Activated CD4-positive, CD25-positive, alpha-beta regulatory T cell treated with anti-CD3 and anti-CD28 coated beads, Interleukin-2, amount 50 U/mL, for 16 hours (primary cell): ENCODE results near the gene TJP1.
"Not testable (repeated sequence)": the region's sequence is repeated elsewhere in the genome, so short reads cannot be mapped to it uniquely, and the experiment has no call there.

Source experiments
- DNase-seq: peaks from one replicate; pipeline ENCODE4 v3.0.0-alpha.2; 2020; ENCODE audit warnings: low read depth, low spot score

The TJP1 gene

DNA sequence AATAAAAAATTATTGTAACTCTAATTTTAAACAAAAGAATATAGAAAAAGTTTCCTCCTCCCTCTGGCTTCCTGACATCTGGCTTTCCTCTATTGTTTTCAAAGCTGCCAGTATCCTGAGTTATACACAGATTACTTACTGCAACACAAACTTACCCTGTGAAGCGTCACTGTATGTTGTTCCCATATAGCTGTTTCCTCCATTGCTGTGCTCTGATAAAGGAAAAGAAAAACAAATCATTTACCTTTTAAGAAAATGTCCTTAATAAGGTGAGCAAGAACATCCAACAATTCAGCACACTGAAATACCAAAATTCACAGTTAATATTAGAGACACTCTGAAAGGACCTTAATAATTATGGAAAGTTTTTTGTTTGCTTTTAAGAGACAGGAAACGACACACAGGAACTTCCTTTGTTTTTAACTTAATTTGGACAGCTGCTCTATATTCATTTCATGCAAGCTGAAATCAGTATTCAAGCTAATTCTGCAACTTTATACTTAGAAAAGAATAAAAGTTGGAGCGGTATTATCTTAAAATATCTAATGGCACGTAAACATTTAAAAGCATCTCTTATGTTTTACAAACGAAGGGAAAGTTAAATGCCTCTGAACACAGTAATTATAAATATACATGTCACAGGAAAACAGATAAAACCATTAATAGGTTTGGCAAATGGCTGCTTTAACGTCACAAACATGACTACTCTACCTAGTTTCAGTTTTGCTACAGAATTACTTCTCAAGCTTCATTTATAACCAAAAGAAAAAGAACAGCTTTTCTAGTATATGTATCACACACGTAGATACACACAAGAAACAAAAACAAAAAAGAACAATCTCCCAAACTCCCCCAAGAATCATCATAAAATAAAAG is 21.5 kb downstream of the TJP1 start:
- no peak for DNase-seq

DNA sequence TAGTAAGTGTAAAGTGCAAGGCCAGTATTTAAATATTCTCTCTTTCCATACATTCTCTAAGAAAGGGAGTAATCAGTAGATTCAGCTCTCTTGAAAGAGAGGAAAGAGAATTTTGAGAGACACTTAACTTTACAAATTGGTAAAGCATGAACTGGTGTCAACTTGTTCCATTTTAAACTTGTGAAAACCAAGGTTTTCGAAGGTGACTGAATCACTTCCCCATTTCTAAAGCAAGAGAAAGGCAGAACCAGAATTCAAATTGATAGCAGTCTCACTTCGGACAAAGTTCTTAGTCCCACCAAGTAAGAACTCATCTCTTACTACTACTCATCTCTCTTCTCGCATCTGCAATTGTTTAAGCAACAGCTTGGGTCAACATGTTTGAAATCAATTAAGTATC is 22.4 kb downstream of the TJP1 start:
- DNase-seq: no peak

DNA sequence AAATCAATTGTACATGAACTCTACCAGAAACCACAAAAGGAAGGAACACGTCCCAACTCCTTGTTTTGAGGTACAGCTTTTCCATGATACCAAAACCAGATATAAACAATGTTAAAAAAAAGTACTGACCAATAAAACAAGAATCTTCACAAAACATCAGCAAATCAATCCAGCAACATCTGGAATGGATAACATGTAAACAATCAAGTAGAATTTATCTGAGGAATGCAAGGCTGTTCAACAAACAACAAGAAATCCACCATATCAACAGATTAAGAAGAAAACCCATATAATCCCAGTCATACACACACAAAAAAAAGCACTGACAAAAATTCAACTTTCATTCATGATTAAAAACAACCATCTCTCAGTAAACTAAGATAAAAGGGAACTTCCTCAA is 26.7 kb downstream of the TJP1 start:
- no peak for DNase-seq

DNA sequence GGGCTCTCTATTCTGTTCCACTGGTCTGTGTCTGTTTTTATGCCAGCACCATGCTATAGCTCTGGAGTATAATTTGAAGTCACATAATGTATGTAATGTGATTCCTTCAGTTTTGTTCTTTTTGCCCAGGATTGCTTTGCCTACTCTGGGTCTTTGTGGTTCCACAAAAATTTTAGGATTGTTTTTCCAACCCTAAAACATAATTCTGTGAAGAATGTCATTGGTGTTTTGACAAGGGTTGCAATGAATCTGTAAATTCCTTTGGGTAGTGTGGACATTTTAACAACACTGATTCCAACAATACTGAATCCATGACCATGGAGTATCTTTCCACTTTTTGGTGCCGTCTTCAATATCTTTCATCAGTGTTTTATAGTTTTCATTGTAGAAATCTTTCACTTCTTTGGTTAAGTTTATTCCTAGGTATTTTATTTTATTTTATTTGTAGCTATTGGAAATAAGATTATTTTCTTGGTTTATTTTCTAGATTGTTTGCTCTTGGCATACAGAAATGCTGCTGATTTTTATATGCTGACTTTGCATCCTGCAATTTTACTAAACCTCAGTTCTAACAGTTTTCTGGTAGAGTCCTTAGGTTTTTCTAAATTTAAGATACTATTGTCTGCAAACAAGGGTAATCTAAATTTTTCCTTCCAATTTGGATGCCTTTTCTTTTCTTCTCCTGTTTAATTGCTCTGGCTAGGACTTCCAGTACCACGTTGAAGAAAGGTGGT is 29.7 kb downstream of the TJP1 start:
- no peak for DNase-seq

DNA sequence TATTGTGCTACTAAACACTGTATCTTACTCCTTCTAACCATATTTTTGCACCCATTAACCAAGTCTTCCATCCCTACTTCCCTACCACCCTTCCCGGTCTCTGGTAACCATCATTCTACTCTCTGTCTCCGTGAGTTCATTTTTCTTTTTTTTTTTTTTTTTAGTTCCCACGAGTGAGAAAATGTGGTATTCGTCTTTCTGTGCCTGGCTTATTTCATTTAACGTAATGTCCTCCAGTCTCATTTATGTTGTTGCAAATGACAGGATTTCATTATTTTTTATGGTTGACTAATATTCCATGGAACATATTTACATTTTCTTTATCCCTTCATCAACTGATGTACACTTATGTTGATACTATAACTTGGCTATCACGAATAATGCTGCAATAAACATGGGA is 31.7 kb downstream of the TJP1 start:
- DNase-seq: no peak

DNA sequence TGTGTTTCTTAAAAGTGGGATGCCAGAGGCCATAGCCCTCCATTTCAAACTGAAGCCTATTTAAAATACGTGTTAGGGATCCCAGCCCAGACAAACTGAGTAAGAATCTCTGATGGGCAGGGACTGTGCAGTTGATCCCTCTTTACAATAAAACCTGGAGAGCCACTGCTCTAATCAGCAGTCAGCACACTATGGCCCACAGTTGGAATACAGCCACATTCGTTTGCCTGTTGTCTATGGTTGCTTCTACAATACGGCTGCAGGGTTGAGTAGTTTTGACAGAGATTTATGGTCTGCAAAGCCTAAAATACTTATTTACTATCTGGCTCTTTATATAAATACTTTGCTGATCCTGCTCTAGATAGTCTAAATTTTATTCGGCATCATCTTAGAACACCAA is 32.4 kb downstream of the TJP1 start:
- no peak for DNase-seq

- DNase-seq: no peak
Observed at GRCh38 chr15:29788433-29789034, 33.7 kb downstream of the TJP1 start.

GRCh38 chr15:29787767-29788166 is 34.5 kb downstream of the TJP1 start:
- no peak for DNase-seq

DNA sequence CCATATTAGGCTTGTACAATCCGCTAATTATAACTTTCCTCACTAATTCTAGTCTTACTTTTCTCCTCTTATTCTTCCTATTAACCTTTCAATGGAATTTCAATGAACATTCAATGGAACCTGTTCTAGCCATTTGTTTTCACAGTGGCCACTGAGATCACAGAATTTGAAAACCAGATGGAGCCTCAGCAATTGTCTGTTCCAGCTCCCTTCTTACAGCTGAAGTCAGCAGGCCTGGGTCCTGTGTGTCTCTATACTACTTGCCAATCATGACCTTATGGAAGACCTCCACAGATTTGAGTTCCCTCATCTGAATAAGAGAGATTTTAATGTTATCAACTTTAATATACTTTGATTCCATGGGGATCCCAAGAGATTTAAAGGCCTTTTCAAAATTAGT is 36.6 kb downstream of the TJP1 start:
- no peak for DNase-seq

DNA sequence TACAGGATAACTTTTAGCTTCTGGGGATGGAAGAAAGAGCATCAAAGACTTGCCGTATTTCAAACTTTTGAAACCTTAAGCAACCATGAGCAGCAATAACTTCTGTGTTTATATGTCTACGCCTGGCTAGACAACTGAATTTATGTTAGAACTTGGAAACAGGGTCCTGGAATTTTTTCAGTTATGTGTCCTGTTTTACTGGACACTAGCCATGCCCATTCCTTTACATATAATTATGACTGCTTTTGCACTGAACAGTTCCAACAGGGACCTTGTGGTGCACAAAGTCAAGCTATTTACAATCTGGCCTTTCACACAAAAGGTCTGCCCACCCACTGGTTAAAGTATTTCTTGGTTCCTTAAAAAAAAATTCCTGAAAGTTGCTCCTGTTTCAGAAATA is 37.1 kb downstream of the TJP1 start:
- no peak for DNase-seq

GRCh38 chr15:29784413-29784812 is 37.9 kb downstream of the TJP1 start:
- no peak for DNase-seq

- not testable (repeated sequence) for DNase-seq
Observed at GRCh38 chr15:29782816-29783215, 39.5 kb downstream of the TJP1 start.

DNA sequence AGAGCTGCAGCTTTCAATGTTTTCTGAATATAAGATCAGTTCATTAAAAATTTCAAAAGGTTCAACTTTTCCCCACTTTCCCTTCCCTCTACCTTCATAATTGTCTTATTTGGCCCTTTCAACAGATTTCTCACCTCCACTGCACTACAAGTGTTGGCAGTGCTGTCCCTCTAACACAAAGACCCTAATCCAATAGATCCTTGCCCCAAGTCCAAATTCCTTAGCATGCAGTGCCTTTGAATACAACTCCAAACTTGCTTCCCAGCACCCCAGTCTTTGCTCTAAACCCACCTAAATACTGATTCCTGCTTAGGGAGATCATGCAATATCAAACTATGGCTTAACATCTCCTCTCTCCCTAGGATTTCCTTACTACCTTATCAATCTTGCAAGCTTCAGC is 43.9 kb downstream of the TJP1 start:
- no peak for DNase-seq

- DNase-seq: no peak
Observed at GRCh38 chr15:29776859-29777258, 45.4 kb downstream of the TJP1 start.

DNA sequence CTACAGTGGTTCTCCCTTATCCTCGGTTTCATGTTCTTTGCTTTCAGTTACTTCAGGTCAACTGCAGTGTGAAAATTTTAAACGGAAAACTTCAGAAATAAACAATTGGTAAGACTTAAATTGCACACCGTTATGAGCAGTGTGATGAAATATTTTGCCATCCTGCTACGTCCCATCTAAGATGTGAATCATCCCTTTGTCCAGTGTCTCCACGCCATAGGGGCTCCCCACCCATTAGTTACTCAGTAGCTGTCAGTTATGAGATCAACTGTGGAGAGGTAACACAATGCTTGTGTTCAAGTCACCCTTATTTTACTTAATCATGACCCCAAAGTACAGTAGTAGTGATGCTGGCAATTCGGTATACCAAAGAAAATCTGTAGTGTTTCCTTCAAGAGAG is 47.4 kb downstream of the TJP1 start:
- DNase-seq: no peak

DNA sequence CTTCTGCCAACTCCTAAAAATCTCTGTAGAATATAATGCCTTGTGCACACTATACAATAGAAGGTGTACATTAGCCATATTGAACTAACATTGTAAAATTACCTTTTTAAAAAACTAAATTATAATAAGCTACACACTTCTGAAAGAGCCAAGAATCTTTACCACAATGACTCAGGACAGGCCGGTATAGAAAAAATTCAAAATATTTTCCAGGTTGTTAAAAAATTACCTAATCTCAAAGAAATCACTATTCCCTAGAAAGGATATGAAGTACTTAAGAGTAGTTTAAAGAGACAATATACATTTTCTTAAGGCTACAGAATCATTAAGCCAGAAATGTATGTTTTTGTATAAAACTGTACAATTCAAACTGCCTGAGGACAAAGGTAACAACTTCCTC is 48.5 kb downstream of the TJP1 start:
- DNase-seq: no peak

- no peak for DNase-seq
Observed at GRCh38 chr15:29773000-29773399, 49.3 kb downstream of the TJP1 start.

GRCh38 chr15:29770796-29771195 is 51.5 kb downstream of the TJP1 start:
- DNase-seq: no peak

- no peak for DNase-seq
Observed at GRCh38 chr15:29765898-29766527, 56.3 kb downstream of the TJP1 start.

DNA sequence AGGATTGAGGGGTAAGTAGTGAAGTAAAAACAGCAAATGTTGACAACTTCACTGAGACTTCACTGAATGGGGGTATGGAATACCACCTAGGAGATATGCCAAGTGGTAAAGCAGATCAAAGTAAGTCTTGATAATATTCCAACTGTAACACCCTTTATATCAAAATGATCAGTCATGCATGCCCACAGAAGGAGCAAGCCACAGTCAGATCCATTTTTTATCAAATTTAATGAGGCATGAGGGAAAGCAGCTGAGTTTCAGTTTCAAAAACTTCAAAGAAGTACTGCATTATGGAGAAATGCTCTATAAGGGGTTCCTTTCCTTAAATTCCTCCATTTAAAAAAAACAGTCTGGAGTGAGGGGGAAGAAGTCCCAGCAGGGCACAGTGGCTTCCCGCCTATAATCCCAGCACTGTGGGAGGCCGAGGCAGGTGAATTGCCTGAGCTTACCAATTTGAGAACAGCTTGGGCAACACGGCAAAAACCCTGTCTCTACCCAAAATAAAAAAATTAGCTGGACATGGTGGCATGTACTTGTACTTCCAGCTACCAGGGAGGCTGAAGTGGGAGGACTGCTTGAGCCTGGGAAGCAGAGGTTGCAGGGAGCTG is 56.9 kb downstream of the TJP1 start:
- no peak for DNase-seq

- no peak for DNase-seq
Observed at GRCh38 chr15:29759596-29759995, 62.7 kb downstream of the TJP1 start.
